ENCODE measurements around the gene BMP5.
A peak's percentile ranks its signal among the peaks of the same experiment; 100 is the strongest.

The BMP5 gene

GRCh38 chr6:55886185-55886836 is 10.9 kb upstream of the BMP5 start:
- no peak overlapping the region for H3K27ac ChIP-seq (ENCODE audit: low read depth, low read length)
- no peak overlapping the region for H3K56ac ChIP-seq (ENCODE audit: low read length)
- no peak overlapping the region for H2BK15ac ChIP-seq (replicated peaks; ENCODE audit: low read depth)
- no peak overlapping the region for H3K4me2 ChIP-seq (ENCODE audit: low read length)
- no peak overlapping the region for H3K4ac ChIP-seq (ENCODE audit: low read depth, low read length)
- H3K23ac ChIP-seq (ENCODE audit: low read length) = no peak overlapping the region
- WGBS (ENCODE audit: extremely low coverage, insufficient coverage, low lambda C conversion rate) = 100% methylated on average over 2 of the region's 3 CpGs
- H3K79me1 ChIP-seq (ENCODE audit: low read length) = no peaks in the 10 kb centered on the region
- H4K8ac ChIP-seq (ENCODE audit: low read depth, low read length) = no peak overlapping the region
- no peak overlapping the region for H2BK120ac ChIP-seq (ENCODE audit: low read depth, low read length)
- no peak overlapping the region for H4K5ac ChIP-seq (ENCODE audit: low read length)
- H3K36me3 ChIP-seq (ENCODE audit: control insufficient read depth, insufficient read depth, low read length) = no peaks in the 10 kb centered on the region
- H3K79me2 ChIP-seq (ENCODE audit: control insufficient read depth, insufficient read depth, low read length) = no peaks in the 10 kb centered on the region
- H3K4me1 ChIP-seq (ENCODE audit: control insufficient read depth, low read depth, low read length) = no peaks in the 10 kb centered on the region
- H3K4me3 ChIP-seq (ENCODE audit: low read length) = no peak overlapping the region
- no peak overlapping the region for H3K18ac ChIP-seq (ENCODE audit: low read length)
- H3K27me3 ChIP-seq (ENCODE audit: insufficient read depth, low read length, poor library complexity) = no peaks in the 10 kb centered on the region
- no peak for DNase-seq
- no peak overlapping the region for H2AK5ac ChIP-seq (ENCODE audit: low read length)
- no peak overlapping the region for H3K9ac ChIP-seq (ENCODE audit: low read length)
- no peak overlapping the region for H2BK5ac ChIP-seq (ENCODE audit: low read length)

GRCh38 chr6:55882718-55883569 is 7.6 kb upstream of the BMP5 start:
- no peaks in the 10 kb centered on the region for H3K79me1 ChIP-seq (ENCODE audit: low read length)
- H3K4me3 ChIP-seq (ENCODE audit: low read length) = no peak overlapping the region
- H3K4me2 ChIP-seq (ENCODE audit: low read length) = no peak overlapping the region
- no peak overlapping the region for H4K8ac ChIP-seq (ENCODE audit: low read depth, low read length)
- no peak overlapping the region for H3K56ac ChIP-seq (ENCODE audit: low read length)
- H3K18ac ChIP-seq (ENCODE audit: low read length) = no peak overlapping the region
- H2BK5ac ChIP-seq (ENCODE audit: low read length) = no peak overlapping the region
- H2BK120ac ChIP-seq (ENCODE audit: low read depth, low read length) = no peak overlapping the region
- H3K4me1 ChIP-seq (ENCODE audit: control insufficient read depth, low read depth, low read length) = no peaks in the 10 kb centered on the region
- peak; percentile 59 for DNase-seq
- no peak overlapping the region for H2BK15ac ChIP-seq (replicated peaks; ENCODE audit: low read depth)
- no peak overlapping the region for H3K27ac ChIP-seq (ENCODE audit: low read depth, low read length)
- H4K5ac ChIP-seq (ENCODE audit: low read length) = no peak overlapping the region
- no peak overlapping the region for H3K4ac ChIP-seq (ENCODE audit: low read depth, low read length)
- no peak overlapping the region for H2AK5ac ChIP-seq (ENCODE audit: low read length)
- H3K36me3 ChIP-seq (ENCODE audit: control insufficient read depth, insufficient read depth, low read length) = no peaks in the 10 kb centered on the region
- no peak overlapping the region for H3K9ac ChIP-seq (ENCODE audit: low read length)
- H3K27me3 ChIP-seq (ENCODE audit: insufficient read depth, low read length, poor library complexity) = no peaks in the 10 kb centered on the region
- H3K79me2 ChIP-seq (ENCODE audit: control insufficient read depth, insufficient read depth, low read length) = no peaks in the 10 kb centered on the region
- no peak overlapping the region for H3K23ac ChIP-seq (ENCODE audit: low read length)
- no CpG with 5 or more reads among the region's 1 CpG for WGBS (ENCODE audit: extremely low coverage, insufficient coverage, low lambda C conversion rate)

- Histone ChIP-seq H3K4me3 (ENCODE audit: low read length) (no peak overlapping the region), H3K9ac (ENCODE audit: low read length) (no peak overlapping the region), H4K5ac (ENCODE audit: low read length) (no peak overlapping the region), H3K27ac (ENCODE audit: low read depth, low read length) (no peak overlapping the region), H3K4me1 (ENCODE audit: control insufficient read depth, low read depth, low read length) (peaks cover 2% of the 10 kb centered on the region), H3K79me1 (ENCODE audit: low read length) (no peaks in the 10 kb centered on the region), H4K8ac (ENCODE audit: low read depth, low read length) (no peak overlapping the region), H2BK15ac (replicated peaks; ENCODE audit: low read depth) (no peak overlapping the region), H2AK5ac (ENCODE audit: low read length) (no peak overlapping the region), H2BK5ac (ENCODE audit: low read length) (no peak overlapping the region), H3K4ac (ENCODE audit: low read depth, low read length) (no peak overlapping the region), H3K23ac (ENCODE audit: low read length) (no peak overlapping the region), H3K18ac (ENCODE audit: low read length) (no peak overlapping the region), H3K27me3 (ENCODE audit: insufficient read depth, low read length, poor library complexity) (no peaks in the 10 kb centered on the region), H2BK120ac (ENCODE audit: low read depth, low read length) (no peak overlapping the region), H3K36me3 (ENCODE audit: control insufficient read depth, insufficient read depth, low read length) (no peaks in the 10 kb centered on the region), H3K4me2 (ENCODE audit: low read length) (no peak overlapping the region), H3K56ac (ENCODE audit: low read length) (no peak overlapping the region), H3K79me2 (ENCODE audit: control insufficient read depth, insufficient read depth, low read length) (no peaks in the 10 kb centered on the region)
- DNase-seq = no peak
- WGBS (ENCODE audit: extremely low coverage, insufficient coverage, low lambda C conversion rate) = no CpG with 5 or more reads among the region's 3 CpGs
These were observed 1.9 kb upstream of the BMP5 start for GRCh38 chr6:55877283-55877682.

GRCh38 chr6:55874316-55874715 is 1.1 kb downstream of the BMP5 start:
- Histone ChIP-seq H3K18ac (ENCODE audit: low read length) (no peak overlapping the region), H3K4me1 (ENCODE audit: control insufficient read depth, low read depth, low read length) (peaks cover 2% of the 10 kb centered on the region), H2BK120ac (ENCODE audit: low read depth, low read length) (no peak overlapping the region), H2BK5ac (ENCODE audit: low read length) (no peak overlapping the region), H3K4me3 (ENCODE audit: low read length) (no peak overlapping the region), H3K27ac (ENCODE audit: low read depth, low read length) (no peak overlapping the region), H4K8ac (ENCODE audit: low read depth, low read length) (no peak overlapping the region), H3K56ac (ENCODE audit: low read length) (no peak overlapping the region), H2AK5ac (ENCODE audit: low read length) (no peak overlapping the region), H3K79me1 (ENCODE audit: low read length) (no peaks in the 10 kb centered on the region), H3K36me3 (ENCODE audit: control insufficient read depth, insufficient read depth, low read length) (no peaks in the 10 kb centered on the region), H3K27me3 (ENCODE audit: insufficient read depth, low read length, poor library complexity) (no peaks in the 10 kb centered on the region), H3K4ac (ENCODE audit: low read depth, low read length) (no peak overlapping the region), H4K5ac (ENCODE audit: low read length) (no peak overlapping the region), H2BK15ac (replicated peaks; ENCODE audit: low read depth) (no peak overlapping the region), H3K23ac (ENCODE audit: low read length) (peak overlapping the region; percentile 29), H3K9ac (ENCODE audit: low read length) (no peak overlapping the region), H3K4me2 (ENCODE audit: low read length) (no peak overlapping the region), H3K79me2 (ENCODE audit: control insufficient read depth, insufficient read depth, low read length) (no peaks in the 10 kb centered on the region)
- WGBS (ENCODE audit: extremely low coverage, insufficient coverage, low lambda C conversion rate) = no CpG with 5 or more reads among the region's 6 CpGs
- DNase-seq = no peak

- no CpG with 5 or more reads among the region's 3 CpGs for WGBS (ENCODE audit: extremely low coverage, insufficient coverage, low lambda C conversion rate)
- no peak overlapping the region for H3K4me3 ChIP-seq (ENCODE audit: low read length)
These were observed 2.5 kb downstream of the BMP5 start for GRCh38 chr6:55872866-55873265.

More at GRCh38 chr6:55872866-55873265, 2.5 kb downstream of the BMP5 start:
- no peak for DNase-seq
- Histone ChIP-seq H3K79me1 (ENCODE audit: low read length) (no peaks in the 10 kb centered on the region), H3K9ac (ENCODE audit: low read length) (no peak overlapping the region), H3K18ac (ENCODE audit: low read length) (no peak overlapping the region), H3K27me3 (ENCODE audit: insufficient read depth, low read length, poor library complexity) (no peaks in the 10 kb centered on the region), H3K36me3 (ENCODE audit: control insufficient read depth, insufficient read depth, low read length) (no peaks in the 10 kb centered on the region), H3K23ac (ENCODE audit: low read length) (no peak overlapping the region), H3K4me1 (ENCODE audit: control insufficient read depth, low read depth, low read length) (peaks cover 2% of the 10 kb centered on the region), H2BK15ac (replicated peaks; ENCODE audit: low read depth) (no peak overlapping the region), H2AK5ac (ENCODE audit: low read length) (no peak overlapping the region), H2BK5ac (ENCODE audit: low read length) (no peak overlapping the region), H4K5ac (ENCODE audit: low read length) (no peak overlapping the region), H3K56ac (ENCODE audit: low read length) (no peak overlapping the region), H3K27ac (ENCODE audit: low read depth, low read length) (no peak overlapping the region), H3K4ac (ENCODE audit: low read depth, low read length) (no peak overlapping the region), H2BK120ac (ENCODE audit: low read depth, low read length) (no peak overlapping the region), H3K4me2 (ENCODE audit: low read length) (no peak overlapping the region), H4K8ac (ENCODE audit: low read depth, low read length) (no peak overlapping the region), H3K79me2 (ENCODE audit: control insufficient read depth, insufficient read depth, low read length) (no peaks in the 10 kb centered on the region)
